ENCODE measurements around the gene ZDHHC11.
"Not testable (repeated sequence)": the region's sequence is repeated elsewhere in the genome, so short reads cannot be mapped to it uniquely, and the experiment has no call there.

The ZDHHC11 gene

DNA sequence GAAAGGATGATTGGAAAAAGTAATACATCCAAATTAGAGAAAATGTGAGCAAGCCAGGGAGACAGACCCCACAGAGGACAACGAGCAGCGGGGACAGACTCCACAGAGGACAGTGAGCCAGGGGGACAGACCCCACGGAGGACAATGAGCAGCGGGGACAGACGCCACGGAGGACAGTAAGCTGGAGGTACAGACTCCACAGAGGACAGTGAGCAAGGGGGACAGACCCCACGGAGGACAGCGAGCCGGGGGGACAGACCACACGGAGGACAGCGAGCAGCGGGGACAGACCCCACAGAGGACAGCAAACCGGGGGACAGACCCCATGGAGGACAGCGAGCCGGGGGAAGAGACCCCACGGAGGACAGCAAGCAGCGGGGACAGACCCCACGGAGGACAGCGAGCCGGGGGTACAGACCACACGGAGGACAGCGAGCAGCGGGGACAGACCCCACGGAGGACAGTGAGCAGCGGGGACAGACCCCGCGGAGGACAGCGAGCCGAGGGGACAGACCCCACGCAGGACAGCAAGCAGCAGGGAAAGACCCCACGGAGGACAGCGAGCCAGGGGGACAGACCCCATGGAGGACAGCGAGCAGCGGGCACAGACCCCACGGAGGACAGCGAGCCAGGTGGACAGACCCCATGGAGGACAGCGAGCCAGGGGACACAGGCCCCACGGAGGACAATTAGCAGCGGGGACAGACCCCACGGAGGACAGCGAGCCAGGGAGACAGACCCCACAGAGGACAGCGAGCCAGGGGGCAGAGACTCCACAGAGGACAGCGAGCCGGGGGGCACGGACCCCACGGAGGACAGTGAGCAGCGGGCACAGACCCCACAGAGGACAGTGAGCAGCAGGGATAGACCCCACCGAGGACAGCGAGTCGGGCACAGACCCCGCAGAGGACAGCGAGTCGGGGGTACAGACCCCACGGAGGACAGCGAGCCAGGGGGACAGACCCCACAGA is 1.9 kb upstream of the ZDHHC11 start:
- no peak for DNase-seq (ENCODE audit: low read depth)
- TF ChIP-seq, protein P1, sequence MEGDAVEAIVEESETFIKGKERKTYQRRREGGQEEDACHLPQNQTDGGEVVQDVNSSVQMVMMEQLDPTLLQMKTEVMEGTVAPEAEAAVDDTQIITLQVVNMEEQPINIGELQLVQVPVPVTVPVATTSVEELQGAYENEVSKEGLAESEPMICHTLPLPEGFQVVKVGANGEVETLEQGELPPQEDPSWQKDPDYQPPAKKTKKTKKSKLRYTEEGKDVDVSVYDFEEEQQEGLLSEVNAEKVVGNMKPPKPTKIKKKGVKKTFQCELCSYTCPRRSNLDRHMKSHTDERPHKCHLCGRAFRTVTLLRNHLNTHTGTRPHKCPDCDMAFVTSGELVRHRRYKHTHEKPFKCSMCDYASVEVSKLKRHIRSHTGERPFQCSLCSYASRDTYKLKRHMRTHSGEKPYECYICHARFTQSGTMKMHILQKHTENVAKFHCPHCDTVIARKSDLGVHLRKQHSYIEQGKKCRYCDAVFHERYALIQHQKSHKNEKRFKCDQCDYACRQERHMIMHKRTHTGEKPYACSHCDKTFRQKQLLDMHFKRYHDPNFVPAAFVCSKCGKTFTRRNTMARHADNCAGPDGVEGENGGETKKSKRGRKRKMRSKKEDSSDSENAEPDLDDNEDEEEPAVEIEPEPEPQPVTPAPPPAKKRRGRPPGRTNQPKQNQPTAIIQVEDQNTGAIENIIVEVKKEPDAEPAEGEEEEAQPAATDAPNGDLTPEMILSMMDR (conservative IDR thresholded peaks at IDR 0.05; ENCODE audit: low read depth, low read length) = no peak

DNA sequence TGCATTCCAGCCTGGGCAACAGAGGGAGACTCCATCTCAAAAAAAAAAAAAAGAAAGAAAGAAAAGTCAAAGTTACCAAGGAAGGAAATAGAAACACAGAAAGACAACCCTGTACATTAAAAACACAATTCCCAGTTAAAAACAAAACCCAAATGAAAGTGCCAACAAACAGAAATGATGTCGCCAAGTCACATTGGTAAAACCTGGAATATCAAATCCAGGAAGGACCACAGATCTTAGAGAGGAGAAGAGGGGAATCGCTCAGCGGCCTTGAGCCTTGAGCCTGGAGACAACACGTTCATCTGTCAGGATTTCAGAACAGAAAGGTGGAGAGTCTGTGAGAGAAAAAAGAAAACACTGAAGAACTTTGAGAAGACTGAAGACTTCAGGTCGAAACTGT is 1.2 kb upstream of the ZDHHC11 start:
- no peak overlapping the region for H3K4me3 ChIP-seq (ENCODE audit: low read depth, low read length)
- DNase-seq (ENCODE audit: low read depth) = no peak
- TF ChIP-seq, protein P1 (conservative IDR thresholded peaks at IDR 0.05; ENCODE audit: low read depth, low read length) = no peak

More for the DNA sequence above, 1.9 kb upstream of the ZDHHC11 start:
- H3K4me3 ChIP-seq (ENCODE audit: low read depth, low read length) = no peak overlapping the region

DNA sequence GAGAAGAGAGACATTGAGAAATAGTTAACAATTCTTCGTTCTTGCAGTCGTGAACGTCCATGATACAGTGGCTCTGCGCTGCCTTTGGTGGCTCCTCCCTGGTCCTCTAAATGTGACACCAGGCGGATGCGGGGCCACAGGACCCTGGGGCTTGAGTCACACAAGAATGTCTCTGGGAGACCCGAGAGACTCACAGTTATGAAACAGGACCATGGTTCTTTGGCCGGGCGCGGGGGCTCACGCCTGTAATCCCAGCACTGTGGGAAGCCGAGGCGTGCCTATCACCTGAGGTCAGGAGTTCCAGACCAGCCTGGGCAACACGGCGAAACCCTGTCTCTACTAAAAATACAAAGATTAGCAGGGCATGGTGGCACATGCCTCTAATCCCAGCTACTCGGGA is 767 bp upstream of the ZDHHC11 start:
- DNase-seq (ENCODE audit: low read depth) = no peak
- no peak overlapping the region for H3K4me3 ChIP-seq (ENCODE audit: low read depth, low read length)
- TF ChIP-seq, protein P1 (conservative IDR thresholded peaks at IDR 0.05; ENCODE audit: low read depth, low read length) = no peak

DNA sequence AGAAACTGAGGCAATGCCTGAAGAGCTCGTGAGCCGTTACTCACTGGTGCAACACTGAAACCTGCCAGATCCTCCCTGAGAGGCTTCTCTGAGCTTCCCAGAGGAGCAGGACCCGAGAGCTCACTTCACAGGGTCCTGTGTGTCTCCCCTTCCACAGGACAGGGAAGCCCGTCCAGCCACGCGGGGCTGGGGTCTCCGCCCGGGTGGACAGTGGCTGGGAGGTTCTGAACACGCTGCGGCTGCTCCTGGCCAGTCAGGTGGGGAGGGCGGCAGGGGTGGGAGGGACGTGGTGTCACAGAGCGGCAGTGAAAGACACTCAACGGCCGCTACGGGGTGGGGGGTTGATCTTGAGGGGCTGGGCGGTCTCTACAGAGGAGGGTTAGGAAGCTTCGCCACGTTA is 290 bp upstream of the ZDHHC11 start:
- H3K4me3 ChIP-seq (ENCODE audit: low read depth, low read length) = no peak overlapping the region
- TF ChIP-seq, protein P1 (conservative IDR thresholded peaks at IDR 0.05; ENCODE audit: low read depth, low read length) = no peak
- DNase-seq (ENCODE audit: low read depth) = no peak

DNA sequence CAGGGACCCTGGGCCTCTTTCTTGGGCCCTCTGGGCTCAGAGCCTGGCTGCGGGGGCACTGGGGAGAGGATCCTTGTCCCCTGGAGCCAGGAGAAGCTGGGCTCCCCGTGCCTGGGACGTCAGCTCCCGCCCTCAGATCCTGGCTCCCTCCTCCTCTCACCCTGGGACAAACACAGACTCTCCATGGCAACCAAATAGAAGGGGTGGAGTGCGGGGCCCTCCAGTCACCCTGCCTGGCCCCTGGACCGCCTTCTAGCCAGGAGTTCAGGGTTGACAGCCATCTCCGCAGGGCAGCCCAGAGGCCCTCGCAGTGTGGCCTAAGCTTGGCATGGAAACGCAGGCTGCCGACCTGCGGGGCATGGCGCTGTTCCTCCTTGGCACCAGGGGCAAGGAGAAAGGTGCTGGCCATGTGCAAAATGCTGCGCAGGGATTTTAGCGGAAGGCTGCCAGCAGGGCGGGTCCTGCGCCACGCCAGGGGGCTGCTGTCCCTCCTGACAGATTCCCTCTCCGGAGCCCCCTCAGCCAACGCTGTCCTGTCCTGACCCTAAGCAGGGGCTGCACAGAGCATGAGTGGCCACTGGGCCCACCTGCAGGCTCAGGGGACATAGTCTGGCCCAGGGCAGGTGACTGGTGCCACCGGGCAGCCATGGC is 1.0 kb downstream of the ZDHHC11 start:
- no peak overlapping the region for H3K4me3 ChIP-seq (ENCODE audit: low read depth, low read length)
- DNase-seq (ENCODE audit: low read depth) = no peak
- TF ChIP-seq, protein P1 (conservative IDR thresholded peaks at IDR 0.05; ENCODE audit: low read depth, low read length) = no peak

DNA sequence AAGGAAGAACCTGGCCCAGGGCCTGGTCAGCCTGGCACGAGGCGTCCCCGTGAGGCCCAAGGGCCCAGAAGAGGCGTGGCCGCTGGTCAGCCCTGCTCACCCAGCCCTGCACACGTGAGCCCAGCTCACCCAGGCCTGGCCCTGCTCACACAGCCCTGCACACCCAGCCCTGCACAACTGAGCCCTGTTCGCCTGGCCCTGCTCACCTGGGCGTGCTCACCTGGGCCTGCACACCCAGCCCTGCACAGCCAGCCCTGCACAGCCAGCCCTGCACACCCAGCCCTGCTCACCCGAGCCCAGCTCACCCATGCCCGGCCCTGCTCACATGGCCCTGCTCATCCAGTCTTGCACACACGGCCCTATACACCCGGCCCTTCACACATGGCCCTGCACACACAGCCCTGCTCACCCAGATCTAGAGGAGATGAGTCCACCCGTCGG is 2.1 kb downstream of the ZDHHC11 start:
- TF ChIP-seq, protein P1 (conservative IDR thresholded peaks at IDR 0.05; ENCODE audit: low read depth, low read length) = no peak
- no peak overlapping the region for H3K4me3 ChIP-seq (ENCODE audit: low read depth, low read length)
- no peak for DNase-seq (ENCODE audit: low read depth)

DNA sequence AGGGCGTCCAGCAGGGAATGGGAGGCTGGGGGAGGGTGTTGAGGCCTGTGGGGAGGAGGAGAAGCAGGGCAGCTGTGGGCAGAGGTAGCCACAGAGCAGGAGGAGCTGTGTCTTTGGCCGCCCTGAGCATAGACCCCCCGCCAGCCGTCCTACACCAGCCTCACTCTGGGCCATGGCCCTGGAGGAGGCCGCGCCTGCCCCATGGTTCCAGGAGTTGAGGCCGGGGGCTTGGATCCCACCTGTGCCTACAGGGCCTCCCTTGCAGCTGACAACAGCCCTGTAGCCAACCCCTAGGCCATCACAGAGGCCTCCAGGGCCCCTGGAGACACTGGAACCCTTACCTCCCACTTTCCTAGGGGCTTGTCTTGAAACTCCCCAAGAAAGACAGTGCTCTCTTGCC is 3.0 kb downstream of the ZDHHC11 start:
- DNase-seq (ENCODE audit: low read depth); H3K4me3 ChIP-seq (ENCODE audit: low read depth, low read length): not testable (repeated sequence)

DNA sequence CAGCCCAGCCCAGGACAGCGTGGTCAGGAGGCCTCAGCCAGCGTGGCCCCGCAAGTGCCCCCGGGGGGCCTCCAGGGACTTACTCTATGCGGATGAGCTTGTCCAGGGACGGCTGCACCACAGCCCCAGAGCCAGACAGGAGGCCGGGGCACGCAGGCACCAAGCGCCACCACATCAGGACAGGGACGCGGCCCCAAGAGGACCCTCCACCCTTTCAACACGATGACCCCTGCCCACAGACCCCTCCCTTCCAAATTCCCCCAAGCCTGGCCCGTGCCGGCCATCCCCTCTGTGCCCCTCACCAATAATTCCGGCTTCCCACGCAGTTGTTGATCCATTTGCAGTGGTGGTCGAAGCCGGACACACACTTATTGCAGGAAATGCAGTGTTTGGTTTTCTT is 3.6 kb downstream of the ZDHHC11 start:
- H3K4me3 ChIP-seq (ENCODE audit: low read depth, low read length); DNase-seq (ENCODE audit: low read depth): not testable (repeated sequence)

DNA sequence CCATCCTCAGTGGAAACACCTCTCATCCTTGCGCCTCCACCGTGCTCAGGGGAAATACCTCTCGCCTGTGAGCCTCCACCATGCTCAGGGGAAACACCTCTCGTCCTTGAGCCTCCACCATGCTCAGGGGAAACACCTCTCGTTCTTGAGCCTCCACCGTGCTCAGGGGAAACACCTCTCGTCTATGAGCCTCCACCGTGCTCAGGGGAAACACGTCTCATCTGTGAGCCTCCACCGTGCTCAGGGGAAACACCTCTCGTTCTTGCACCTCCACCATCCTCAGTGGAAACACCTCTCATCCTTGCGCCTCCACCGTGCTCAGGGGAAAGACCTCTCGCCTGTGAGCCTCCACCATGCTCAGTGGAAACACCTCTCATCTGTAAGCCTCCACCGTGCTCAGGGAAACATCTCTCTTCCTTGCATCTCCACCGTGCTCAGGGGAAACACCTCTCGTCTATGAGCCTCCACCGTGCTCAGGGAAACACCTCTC is 4.1 kb downstream of the ZDHHC11 start:
- H3K4me3 ChIP-seq (ENCODE audit: low read depth, low read length); DNase-seq (ENCODE audit: low read depth): not testable (repeated sequence)

DNA sequence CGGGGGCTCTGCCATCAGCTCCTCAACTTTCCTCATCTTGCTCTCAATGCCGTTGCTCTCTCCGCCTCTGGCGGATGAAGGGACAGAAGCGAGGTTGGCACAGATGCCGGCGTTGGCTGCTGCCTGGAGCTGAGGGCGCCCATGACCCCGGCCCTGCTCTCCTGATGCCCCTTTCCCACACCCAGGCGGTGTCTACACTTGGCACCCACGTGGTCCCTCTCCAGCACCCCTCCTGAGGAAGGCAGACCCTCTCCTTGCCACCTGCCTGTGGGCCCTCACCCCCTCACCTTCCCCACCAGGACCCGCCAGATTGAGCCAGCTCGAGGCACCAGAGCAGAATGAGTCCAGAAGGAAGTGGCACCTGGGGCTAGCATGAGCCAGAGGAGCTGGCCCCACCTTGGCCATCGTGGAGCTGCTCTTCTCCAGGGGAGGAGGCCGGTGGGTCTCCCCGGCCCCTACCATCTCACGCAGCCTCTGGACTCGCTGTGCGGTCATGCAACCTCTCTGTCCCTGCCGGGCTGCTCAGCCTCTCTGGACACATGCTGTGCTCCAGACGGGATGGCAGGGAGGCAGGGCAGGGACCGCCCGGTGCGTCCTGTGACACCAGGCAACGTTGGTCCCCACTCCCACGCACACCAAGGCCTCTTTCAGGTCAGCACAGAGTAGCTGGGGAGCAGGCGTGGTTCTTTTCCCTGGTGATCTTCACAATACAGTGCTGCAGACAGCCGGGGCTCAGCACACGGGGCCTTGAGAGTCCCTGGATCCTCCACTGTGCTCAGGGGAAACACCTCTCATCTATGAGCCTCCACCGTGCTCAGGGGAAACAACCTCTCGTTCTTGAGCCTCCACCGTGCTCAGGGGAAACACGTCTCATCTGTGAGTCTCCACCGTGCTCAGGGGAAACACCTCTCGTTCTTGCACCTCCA is 4.8 kb downstream of the ZDHHC11 start:
- H3K4me3 ChIP-seq (ENCODE audit: low read depth, low read length); DNase-seq (ENCODE audit: low read depth): not testable (repeated sequence)
